ENCODE measurements around the gene SYT1.

Gene SYT1

GRCh38 chr12:79327465-79327864 lies 462.9 kb downstream of the SYT1 start:
- no peak overlapping the region for H3K4me3 ChIP-seq (ENCODE audit: low read depth, low read length)

GRCh38 chr12:79329933-79330332 lies 465.4 kb downstream of the SYT1 start:
- H3K4me3 ChIP-seq (ENCODE audit: low read depth, low read length): no peak overlapping the region

GRCh38 chr12:79331870-79332269 lies 467.3 kb downstream of the SYT1 start:
- no peak overlapping the region for H3K4me3 ChIP-seq (ENCODE audit: low read depth, low read length)

- no peak overlapping the region for H3K4me3 ChIP-seq (ENCODE audit: low read depth, low read length)
Observed at GRCh38 chr12:79333144-79333543, 468.6 kb downstream of the SYT1 start.

- H3K4me3 ChIP-seq (ENCODE audit: low read depth, low read length): no peak overlapping the region
Observed at GRCh38 chr12:79337662-79338290, 473.2 kb downstream of the SYT1 start.

GRCh38 chr12:79344855-79345847 lies 480.6 kb downstream of the SYT1 start:
- no peak overlapping the region for H3K4me3 ChIP-seq (ENCODE audit: low read depth, low read length)

GRCh38 chr12:79347866-79348265 lies 483.3 kb downstream of the SYT1 start:
- no peak overlapping the region for H3K4me3 ChIP-seq (ENCODE audit: low read depth, low read length)

- no peak overlapping the region for H3K4me3 ChIP-seq (ENCODE audit: low read depth, low read length)
Observed at GRCh38 chr12:79351251-79351650, 486.7 kb downstream of the SYT1 start.

- no peak overlapping the region for H3K4me3 ChIP-seq (ENCODE audit: low read depth, low read length)
Observed at GRCh38 chr12:79356216-79356615, 491.6 kb downstream of the SYT1 start.

- H3K4me3 ChIP-seq (ENCODE audit: low read depth, low read length): no peak overlapping the region
Observed at GRCh38 chr12:79357048-79357447, 492.5 kb downstream of the SYT1 start.

GRCh38 chr12:79358716-79359300 lies 494.2 kb downstream of the SYT1 start:
- H3K4me3 ChIP-seq (ENCODE audit: low read depth, low read length): no peak overlapping the region

GRCh38 chr12:79360286-79360685 lies 495.7 kb downstream of the SYT1 start:
- H3K4me3 ChIP-seq (ENCODE audit: low read depth, low read length): no peak overlapping the region

GRCh38 chr12:79360936-79361335 lies 496.4 kb downstream of the SYT1 start:
- no peak overlapping the region for H3K4me3 ChIP-seq (ENCODE audit: low read depth, low read length)

GRCh38 chr12:79364197-79364596 lies 499.6 kb downstream of the SYT1 start:
- H3K4me3 ChIP-seq (ENCODE audit: low read depth, low read length): no peak overlapping the region

GRCh38 chr12:79366374-79366773 lies 501.8 kb downstream of the SYT1 start:
- H3K4me3 ChIP-seq (ENCODE audit: low read depth, low read length): no peak overlapping the region

- no peak overlapping the region for H3K4me3 ChIP-seq (ENCODE audit: low read depth, low read length)
Observed at GRCh38 chr12:79367032-79367589, 502.5 kb downstream of the SYT1 start.

- no peak overlapping the region for H3K4me3 ChIP-seq (ENCODE audit: low read depth, low read length)
Observed at GRCh38 chr12:79370021-79370420, 505.4 kb downstream of the SYT1 start.

GRCh38 chr12:79371226-79371625 lies 506.7 kb downstream of the SYT1 start:
- no peak overlapping the region for H3K4me3 ChIP-seq (ENCODE audit: low read depth, low read length)

- no peak overlapping the region for H3K4me3 ChIP-seq (ENCODE audit: low read depth, low read length)
Observed at GRCh38 chr12:79373896-79374499, 509.4 kb downstream of the SYT1 start.

- no peak overlapping the region for H3K4me3 ChIP-seq (ENCODE audit: low read depth, low read length)
Observed at GRCh38 chr12:79374545-79374944, 510.0 kb downstream of the SYT1 start.

GRCh38 chr12:79375050-79375449 lies 510.5 kb downstream of the SYT1 start:
- no peak overlapping the region for H3K4me3 ChIP-seq (ENCODE audit: low read depth, low read length)
